Subcutaneous abdominal adipose tissue (tissue), 5 donors: ENCODE data around the gene AGER.

Experiments
- H3K27ac ChIP-seq: one replicate; pipeline ENCODE4 v1.7.0; 2013; ENCODE audit warnings: low read depth, mild to moderate bottlenecking, inconsistent platforms, low read length, moderate library complexity
- H3K27me3 ChIP-seq, 5 donors: one replicate each; pipeline ENCODE4 v1.7.0; 2013; ENCODE audit warnings: low read length in 5 of 5, inconsistent platforms in 1 of 5; ENCODE audit not compliant: control insufficient read depth in 5 of 5, insufficient read depth in 4 of 5
- H3K36me3 ChIP-seq, 5 donors: one replicate each; pipeline ENCODE4 v1.7.0; 2013; ENCODE audit warnings: low read length in 5 of 5; ENCODE audit not compliant: control insufficient read depth in 5 of 5, insufficient read depth in 5 of 5
- H3K4me1 ChIP-seq, 5 donors: one replicate each; pipeline ENCODE4 v1.7.0; 2013; ENCODE audit warnings: low read length in 5 of 5, mild to moderate bottlenecking in 3 of 5, moderate library complexity in 1 of 5; ENCODE audit not compliant: control insufficient read depth in 5 of 5, insufficient read depth in 5 of 5
- H3K4me3 ChIP-seq, 5 donors: one replicate each; pipeline ENCODE4 v1.7.0; 2013; ENCODE audit warnings: low read length in 5 of 5, low read depth in 1 of 5
- H3K9ac ChIP-seq, 5 donors: one replicate each; pipeline ENCODE4 v1.7.0; 2013; ENCODE audit warnings: low read length in 5 of 5, mild to moderate bottlenecking in 4 of 5, moderate library complexity in 3 of 5
- H3K9me3 ChIP-seq, 5 donors: one replicate each; pipeline ENCODE4 v1.7.0; 2013; ENCODE audit warnings: low read length in 5 of 5; ENCODE audit not compliant: control insufficient read depth in 5 of 5
- donor health status: healthy.
- donor health status: healthy.
- donor health status: healthy.
- donor health status: healthy.
- donor health status: healthy.

Gene AGER

DNA sequence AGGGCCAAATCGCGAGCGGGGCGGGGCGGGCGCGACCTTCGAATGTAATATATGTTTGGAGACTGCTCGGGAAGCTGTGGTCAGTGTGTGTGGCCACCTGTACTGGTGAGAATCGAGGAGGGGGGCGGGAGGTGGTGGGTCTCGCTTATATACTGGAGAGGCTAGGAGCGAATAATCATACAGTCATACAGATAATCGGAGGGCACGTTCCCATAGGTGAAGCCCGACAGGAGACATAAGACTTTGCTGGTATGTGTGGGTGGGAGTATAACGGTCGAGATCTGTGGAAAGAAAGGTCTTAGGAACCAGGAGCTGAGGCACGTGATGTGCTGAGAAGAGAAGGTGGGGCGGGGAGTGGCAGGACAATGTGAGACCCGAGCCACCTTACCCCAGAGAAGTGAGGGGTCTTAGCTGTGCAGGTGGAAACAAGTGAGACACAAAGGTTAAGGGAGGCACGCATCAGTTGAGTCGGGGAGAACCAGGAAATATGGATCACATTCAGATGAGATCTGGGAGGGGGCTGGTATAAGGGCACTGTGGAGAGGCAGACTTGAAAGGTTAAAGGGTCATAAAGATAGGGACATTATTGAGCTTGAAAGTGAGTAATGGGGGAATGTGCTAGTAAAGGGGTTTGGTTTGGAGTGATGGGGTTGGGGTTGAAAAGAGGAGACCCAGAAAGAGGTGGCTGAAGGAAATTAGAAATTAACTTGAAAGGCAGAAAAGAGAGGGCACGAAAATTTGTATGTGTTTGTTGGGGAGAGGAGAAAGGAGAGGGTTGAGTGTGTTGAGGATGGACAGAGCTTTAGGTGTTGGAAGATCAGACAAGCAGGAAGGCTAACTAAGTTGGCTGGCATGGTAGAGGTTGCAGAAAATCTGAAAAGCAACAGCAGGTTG is 5.3 kb downstream of the AGER start:
- Histone ChIP-seq H3K4me3 (peak overlapping the region; percentile 63 to 95 (median 85)), H3K27ac (peak overlapping the region; percentile 93), H3K27me3 (no peaks in the 10 kb centered on the region), H3K36me3 (peaks cover 0 to 36% (median 27%) of the 10 kb centered on the region in 5 donors), H3K9me3 (no peaks in the 10 kb centered on the region), H3K4me1 (peaks cover 14 to 66% (median 52%) of the 10 kb centered on the region in 5 donors), H3K9ac (peak overlapping the region; percentile 66 to 87 (median 79))

- H3K4me1 ChIP-seq, result peaks cover 14 to 60% (median 46%) of the 10 kb centered on the region in 5 donors
Observed at GRCh38 chr6:32177788-32178546, 6.1 kb downstream of the AGER start, which contains the start of gene RNF5. Gene RNF5, plus strand, starts transcription at chr6:32178405. Its CDS starts 107 bp downstream, at chr6:32178512.

GRCh38 chr6:32177183-32177787 is 6.8 kb downstream of the AGER start:
- peak overlapping the region; percentile 56 to 74 (median 63) for H3K9ac ChIP-seq
- H3K36me3 ChIP-seq, result peaks cover 0 to 21% (median 12%) of the 10 kb centered on the region in 5 donors
- H3K4me3 ChIP-seq, result peak overlapping the region; percentile 63 to 93 (median 78)
- H3K9me3 ChIP-seq, result no peaks in the 10 kb centered on the region
- no peaks in the 10 kb centered on the region for H3K27me3 ChIP-seq
- peak overlapping the region; percentile 93 for H3K27ac ChIP-seq
- peaks cover 14 to 59% (median 46%) of the 10 kb centered on the region in 5 donors for H3K4me1 ChIP-seq

More at GRCh38 chr6:32177788-32178546, 6.1 kb downstream of the AGER start, which contains the start of gene RNF5:
- Histone ChIP-seq H3K27me3 (no peaks in the 10 kb centered on the region), H3K9me3 (no peaks in the 10 kb centered on the region), H3K4me3 (peak within 1 kb of the TSS; percentile 63 to 95 (median 85)), H3K36me3 (peaks cover 0 to 28% (median 19%) of the 10 kb centered on the region in 5 donors), H3K9ac (peak within 1 kb of the TSS; percentile 66 to 87 (median 79)), H3K27ac (peak within 1 kb of the TSS; percentile 93)

GRCh38 chr6:32176476-32177182 is 7.4 kb downstream of the AGER start:
- H3K36me3 ChIP-seq, result peaks cover 0 to 16% (median 11%) of the 10 kb centered on the region in 5 donors
- no peaks in the 10 kb centered on the region for H3K9me3 ChIP-seq
- H3K4me3 ChIP-seq, result peak overlapping the region; percentile 65 to 93 (median 81)
- no peaks in the 10 kb centered on the region for H3K27me3 ChIP-seq
- H3K9ac ChIP-seq, result peak overlapping the region; percentile 11 to 70 (median 57)
- peaks cover 14 to 59% (median 46%) of the 10 kb centered on the region in 5 donors for H3K4me1 ChIP-seq
- H3K27ac ChIP-seq, result peak overlapping the region; percentile 93

DNA sequence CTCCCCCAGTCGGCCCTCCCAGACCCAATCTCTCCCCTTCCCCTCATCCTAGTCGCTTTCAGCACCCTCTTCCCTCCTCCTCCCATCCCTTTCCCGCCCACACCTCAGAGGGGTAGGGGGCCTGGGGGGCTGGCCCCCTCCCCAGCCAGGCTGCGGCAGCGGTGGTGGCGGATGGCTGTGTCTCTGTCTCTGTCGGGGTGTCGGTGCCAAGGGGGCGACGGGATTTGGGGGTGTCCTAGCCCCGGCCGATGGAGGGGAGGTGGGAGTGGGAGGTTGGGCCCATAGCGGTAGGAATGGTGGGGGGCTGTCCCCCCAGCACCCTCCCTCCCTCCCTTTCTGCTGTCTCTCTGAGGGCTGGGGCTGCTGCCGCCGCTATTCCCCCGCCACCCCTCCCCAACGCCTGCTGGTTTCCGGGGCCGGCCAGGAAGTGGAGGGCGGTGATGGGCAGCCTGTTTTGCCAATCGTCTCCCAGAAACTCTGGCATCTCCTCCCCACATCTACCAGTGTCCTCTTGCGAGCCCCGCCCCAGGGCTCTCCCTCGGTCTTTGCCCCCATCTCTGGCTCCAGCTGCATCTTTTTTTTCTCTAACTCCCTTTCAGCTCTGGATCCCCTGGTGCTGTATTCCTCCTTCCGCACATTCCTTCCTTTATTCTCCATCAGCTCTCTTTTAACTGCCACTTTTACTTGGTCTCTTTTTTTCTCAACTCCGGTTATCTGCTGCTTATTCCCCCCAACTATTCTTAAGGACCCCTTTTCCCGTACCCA is 8.2 kb downstream of the AGER start, which contains the start of gene AGPAT1:
TSS of gene AGPAT1 (minus strand) at position 374 of the 765 bp plus-strand sequence. CDS start 4,588 bp downstream, outside the sequence.
- peak within 1 kb of the TSS; percentile 93 for H3K27ac ChIP-seq
- H3K4me1 ChIP-seq, result peaks cover 14 to 59% (median 46%) of the 10 kb centered on the region in 5 donors
- peak within 1 kb of the TSS; percentile 32 to 97 (median 88) for H3K9ac ChIP-seq
- no peaks in the 10 kb centered on the region for H3K27me3 ChIP-seq
- H3K36me3 ChIP-seq, result peaks cover 0 to 14% (median 8%) of the 10 kb centered on the region in 5 donors
- no peaks in the 10 kb centered on the region for H3K9me3 ChIP-seq
- peak within 1 kb of the TSS; percentile 76 to 93 (median 85) for H3K4me3 ChIP-seq

DNA sequence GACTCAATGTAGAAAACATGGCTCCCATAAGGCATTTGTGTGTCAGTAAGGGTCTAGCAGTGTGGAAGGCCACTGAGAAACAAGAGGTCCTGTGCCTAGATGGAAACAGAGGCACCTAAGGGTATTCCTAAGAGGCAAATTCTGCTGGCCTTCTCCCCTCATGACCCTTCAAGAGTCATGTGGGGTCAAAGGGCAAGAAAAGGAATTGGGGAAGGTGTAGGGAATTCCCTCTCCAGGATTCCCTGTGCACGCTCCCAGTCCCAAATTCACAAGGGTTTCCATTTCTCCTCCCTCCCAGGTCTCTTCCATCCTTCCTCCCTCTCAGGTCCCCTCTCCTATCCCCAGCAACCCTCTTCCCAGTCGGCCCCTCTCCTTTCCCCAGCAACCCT is 8.7 kb downstream of the AGER start:
- Histone ChIP-seq H3K4me1 (peaks cover 14 to 59% (median 46%) of the 10 kb centered on the region in 5 donors), H3K9ac (peak overlapping the region; percentile 32 to 97 (median 88)), H3K9me3 (no peaks in the 10 kb centered on the region)

GRCh38 chr6:32174416-32174815 is 9.6 kb downstream of the AGER start:
- H3K4me1 ChIP-seq, result peaks cover 14 to 51% (median 38%) of the 10 kb centered on the region in 5 donors
- H3K36me3 ChIP-seq, result peaks cover 0 to 20% (median 17%) of the 10 kb centered on the region in 5 donors
- no peak overlapping the region for H3K4me3 ChIP-seq
- H3K9me3 ChIP-seq, result no peaks in the 10 kb centered on the region
- H3K27ac ChIP-seq, result no peak overlapping the region
- H3K9ac ChIP-seq, result no peak overlapping the region
- no peaks in the 10 kb centered on the region for H3K27me3 ChIP-seq

More for the DNA sequence above, 8.7 kb downstream of the AGER start:
- Histone ChIP-seq H3K4me3 (peak overlapping the region; percentile 76 to 93 (median 85)), H3K27me3 (no peaks in the 10 kb centered on the region), H3K27ac (peak overlapping the region; percentile 93), H3K36me3 (peaks cover 0 to 17% (median 11%) of the 10 kb centered on the region in 5 donors)

DNA sequence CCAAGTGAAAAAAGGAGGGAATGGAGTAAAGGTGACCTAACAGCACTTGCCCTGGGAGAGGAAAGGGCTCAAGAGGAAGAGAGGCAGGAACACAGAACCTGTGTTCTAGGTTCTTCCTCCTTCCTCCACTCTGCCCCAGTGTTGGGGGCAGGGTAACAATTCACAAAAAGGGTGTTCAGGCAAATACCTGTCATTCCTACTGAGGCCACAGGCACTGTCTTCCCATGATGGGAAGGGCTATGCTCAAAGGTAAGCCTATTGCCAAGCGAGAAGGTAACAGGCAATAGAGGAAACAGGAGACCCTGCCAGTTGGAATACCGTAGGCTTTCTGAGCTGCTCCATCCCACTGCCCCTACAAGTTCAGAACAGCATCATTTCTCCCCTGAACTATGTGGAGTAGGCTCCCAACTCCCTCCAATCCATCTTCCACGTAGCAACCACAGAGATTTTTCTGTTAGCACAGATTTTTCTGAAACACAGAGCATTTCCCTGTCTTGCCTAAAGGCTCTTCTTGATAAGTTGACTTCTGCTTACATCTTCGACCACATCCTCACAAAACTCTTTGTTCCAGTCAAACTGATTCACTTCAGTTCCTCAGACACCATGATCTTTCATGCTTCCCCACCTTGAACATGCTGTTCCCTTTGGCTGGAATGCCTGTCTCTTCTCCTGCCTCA is 10.9 kb downstream of the AGER start:
- no peak overlapping the region for H3K27ac ChIP-seq
- no peaks in the 10 kb centered on the region for H3K9me3 ChIP-seq
- peaks cover 0 to 32% (median 30%) of the 10 kb centered on the region in 5 donors for H3K36me3 ChIP-seq
- no peak overlapping the region for H3K4me3 ChIP-seq
- H3K9ac ChIP-seq, result peak overlapping the region in 3 of 5 donors; percentile 12 to 33 (median 25)
- no peaks in the 10 kb centered on the region for H3K27me3 ChIP-seq
- peaks cover 13 to 40% (median 29%) of the 10 kb centered on the region in 5 donors for H3K4me1 ChIP-seq
